K562 (cell line): ENCODE data around the gene IFNGR2. TPM values are rescaled to one million over a fixed set of nuclear protein-coding genes. Genes with fewer than 3 reads are reported as not detected.
A peak's percentile ranks its signal among the peaks of the same experiment; 100 is the strongest.

Experiments
- ATF4 ChIP-seq: fragments of 450-650 bp; formaldehyde crosslinking; IDR thresholded peaks from 2 replicates; pipeline ENCODE4 v1.4.0; 2022; ENCODE audit warnings: mild to moderate bottlenecking, moderate library complexity
- CXXC5 ChIP-seq: fragments of 250-450 bp; sonication (Bioruptor Pico); IDR thresholded peaks from 2 replicates; pipeline ENCODE4 v1.8.0; 2022; ENCODE audit warnings: inconsistent platforms, mild to moderate bottlenecking, moderate library complexity
- EGR1 ChIP-seq: fragments of 450-650 bp; conservative IDR thresholded peaks from 2 replicates; pipeline ENCODE4 v1.6.1; 2017; ENCODE audit warnings: mild to moderate bottlenecking
- ELF1 ChIP-seq: fragments of 200-800 bp; sonication (Bioruptor generic); IDR thresholded peaks from 2 replicates; pipeline ENCODE4 v1.6.1; 2016; ENCODE audit warnings: missing genetic modification characterization, missing compliant biosample characterization
- ETV1 ChIP-seq: fragments of 450-650 bp; conservative IDR thresholded peaks from 2 replicates; pipeline ENCODE4 v1.6.1; 2016; ENCODE audit warnings: missing genetic modification characterization, control low read depth, low read depth, missing compliant biosample characterization
- ETV5 ChIP-seq: sonication (generic); formaldehyde crosslinking; IDR thresholded peaks from 2 replicates; pipeline ENCODE4 v1.4.0; 2020; ENCODE audit warnings: low read depth, mild to moderate bottlenecking, missing genetic modification reagents
- FOS ChIP-seq: IDR thresholded peaks from 3 replicates; pipeline ENCODE4 v1.6.1; 2011; ENCODE audit not compliant: insufficient read length; ENCODE audit errors: extremely low read depth
- HDAC2 ChIP-seq: fragments of 450-650 bp; IDR thresholded peaks from 2 replicates; pipeline ENCODE4 v1.6.1; 2016; ENCODE audit warnings: mild to moderate bottlenecking
- HMBOX1 ChIP-seq: sonication (generic); IDR thresholded peaks from 2 replicates; pipeline ENCODE4 v1.6.1; 2016
- HNRNPH1 ChIP-seq: fragments of 200-400 bp; formaldehyde crosslinking; optimal IDR thresholded peaks from 2 replicates; pipeline ENCODE3; 2017; ENCODE audit warnings: low read depth, mild to moderate bottlenecking, low read length, moderate library complexity
- PRMT5 ChIP-seq: sonication (generic); formaldehyde crosslinking; IDR thresholded peaks from 2 replicates; pipeline ENCODE4 v1.5.0; 2020; ENCODE audit warnings: missing genetic modification reagents
- RCOR1 ChIP-seq, 2 experiments: IDR thresholded peaks; 2 replicates each; pipeline ENCODE4 v1.6.1; 2012; ENCODE audit warnings: low read depth in 2 of 2, low read length in 2 of 2, borderline replicate concordance in 1 of 2, improper control_type of control experiment in 1 of 2
- SMARCC2 ChIP-seq: fragments of 450-650 bp; IDR thresholded peaks from 2 replicates; pipeline ENCODE4 v1.6.1; 2017; ENCODE audit warnings: antibody characterized with exemption, moderate library complexity, mild to moderate bottlenecking, low read depth
- SMARCE1 ChIP-seq: fragments of 450-650 bp; IDR thresholded peaks from 2 replicates; pipeline ENCODE4 v1.7.1; 2016; ENCODE audit warnings: mild to moderate bottlenecking
- THRB ChIP-seq: fragments of 450-650 bp; formaldehyde crosslinking; conservative IDR thresholded peaks from 2 replicates; pipeline ENCODE4 v1.4.0; 2022; ENCODE audit warnings: mild to moderate bottlenecking, missing genetic modification characterization
- ZFP36 ChIP-seq: fragments of 150-350 bp; IDR thresholded peaks from 2 replicates; pipeline ENCODE4 v1.6.1; 2018; ENCODE audit warnings: low read length, low read depth; ENCODE audit not compliant: partially characterized antibody
- ZNF263 ChIP-seq: sonication (generic); formaldehyde crosslinking; IDR thresholded peaks from 2 replicates; pipeline ENCODE4 v1.8.0; 2022; ENCODE audit warnings: mild to moderate bottlenecking, missing genetic modification reagents, borderline replicate concordance
- ZNF431 ChIP-seq: sonication (generic); formaldehyde crosslinking; IDR thresholded peaks from 2 replicates; pipeline ENCODE4 v1.8.0; 2022; ENCODE audit warnings: mild to moderate bottlenecking, missing genetic modification reagents
- polyA plus RNA-seq, 8 experiments: library from polyadenylated mRNA; depleted of rRNA in 4 of 8; stranded (reverse) in 5 of 8; unstranded in 3 of 8; fragments of >200 nt; fragmentation: Nextera tagmentation in 2 of 8; fragmentation: Illumina TruSeq in 1 of 8; extraction: Ambion mirVana in 2 of 8; extraction: Trizol in 1 of 8; gene quantifications; 2 replicates each; pipeline versions ENCODE4 v1.2.1 to v1.2.3, GENCODE V29; 2011 to 2014; ENCODE audit warnings: inconsistent platforms in 1 of 8, missing spikeins in 1 of 8
- total RNA-seq, 7 experiments: library from RNA; depleted of rRNA in 6 of 7; stranded (reverse); fragments of >200 nt in 6 of 7; fragmentation: Illumina TruSeq in 2 of 7; extraction: Trizol in 2 of 7; gene quantifications; 2 replicates each; pipeline versions ENCODE4 v1.2.1 to v1.2.3, GENCODE V29; 2011 to 2021; ENCODE audit warnings: low replicate concordance in 1 of 7
- TF ChIP-seq, protein P1 (sequence below): fragments of 450-650 bp; IDR thresholded peaks from 2 replicates; pipeline ENCODE4 v1.6.1; 2017; ENCODE audit warnings: antibody characterized with exemption, mild to moderate bottlenecking
- TF ChIP-seq, protein P2 (sequence below): fragments of 200-800 bp; sonication (Bioruptor generic); IDR thresholded peaks from 2 replicates; pipeline ENCODE4 v1.6.1; 2017; ENCODE audit warnings: missing genetic modification characterization, missing compliant biosample characterization

The IFNGR2 gene
- total and polyA plus RNA-seq, 9 of the 15 experiments (the other 6 are each of a cell fraction or from before 2014, with no cell fraction given) = 6.7 to 58.0 (median 28.5) TPM

- 0 out of 2 replicates have a peak, but pooled peaks have one; percentile 18 for TF ChIP-seq ELF1 (tag)
- no peak for TF ChIP-seq PRMT5 (CRISPR knock-in tag)
- TF ChIP-seq ETV1 (tag) = peak; percentile 17; the same call in 1 of the 2 replicates
- TF ChIP-seq, protein P1, sequence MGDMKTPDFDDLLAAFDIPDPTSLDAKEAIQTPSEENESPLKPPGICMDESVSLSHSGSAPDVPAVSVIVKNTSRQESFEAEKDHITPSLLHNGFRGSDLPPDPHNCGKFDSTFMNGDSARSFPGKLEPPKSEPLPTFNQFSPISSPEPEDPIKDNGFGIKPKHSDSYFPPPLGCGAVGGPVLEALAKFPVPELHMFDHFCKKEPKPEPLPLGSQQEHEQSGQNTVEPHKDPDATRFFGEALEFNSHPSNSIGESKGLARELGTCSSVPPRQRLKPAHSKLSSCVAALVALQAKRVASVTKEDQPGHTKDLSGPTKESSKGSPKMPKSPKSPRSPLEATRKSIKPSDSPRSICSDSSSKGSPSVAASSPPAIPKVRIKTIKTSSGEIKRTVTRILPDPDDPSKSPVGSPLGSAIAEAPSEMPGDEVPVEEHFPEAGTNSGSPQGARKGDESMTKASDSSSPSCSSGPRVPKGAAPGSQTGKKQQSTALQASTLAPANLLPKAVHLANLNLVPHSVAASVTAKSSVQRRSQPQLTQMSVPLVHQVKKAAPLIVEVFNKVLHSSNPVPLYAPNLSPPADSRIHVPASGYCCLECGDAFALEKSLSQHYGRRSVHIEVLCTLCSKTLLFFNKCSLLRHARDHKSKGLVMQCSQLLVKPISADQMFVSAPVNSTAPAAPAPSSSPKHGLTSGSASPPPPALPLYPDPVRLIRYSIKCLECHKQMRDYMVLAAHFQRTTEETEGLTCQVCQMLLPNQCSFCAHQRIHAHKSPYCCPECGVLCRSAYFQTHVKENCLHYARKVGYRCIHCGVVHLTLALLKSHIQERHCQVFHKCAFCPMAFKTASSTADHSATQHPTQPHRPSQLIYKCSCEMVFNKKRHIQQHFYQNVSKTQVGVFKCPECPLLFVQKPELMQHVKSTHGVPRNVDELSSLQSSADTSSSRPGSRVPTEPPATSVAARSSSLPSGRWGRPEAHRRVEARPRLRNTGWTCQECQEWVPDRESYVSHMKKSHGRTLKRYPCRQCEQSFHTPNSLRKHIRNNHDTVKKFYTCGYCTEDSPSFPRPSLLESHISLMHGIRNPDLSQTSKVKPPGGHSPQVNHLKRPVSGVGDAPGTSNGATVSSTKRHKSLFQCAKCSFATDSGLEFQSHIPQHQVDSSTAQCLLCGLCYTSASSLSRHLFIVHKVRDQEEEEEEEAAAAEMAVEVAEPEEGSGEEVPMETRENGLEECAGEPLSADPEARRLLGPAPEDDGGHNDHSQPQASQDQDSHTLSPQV = peak; percentile 48; the same call in 1 of the 2 replicates
- TF ChIP-seq FOS = peak; percentile 67
- peak; percentile 40; the same call in 1 of the 2 replicates for TF ChIP-seq HMBOX1
- peak; percentile 93 for TF ChIP-seq EGR1
- no peak for TF ChIP-seq HNRNPH1
- peak; percentile 68 for TF ChIP-seq ZFP36
- peak; percentile 53; the same call in 1 of the 2 replicates for TF ChIP-seq ZNF263
- peak; percentile 55; the same call in 1 of the 2 replicates for TF ChIP-seq SMARCC2
- TF ChIP-seq RCOR1 (IDR thresholded peaks at IDR 0.05; ENCODE audit: borderline replicate concordance in 1 of 2, low read depth in 2 of 2, low read length in 2 of 2) = peak in 1 of 2 experiments; percentile 47; a peak in 1 of 4 replicates
- peak; percentile 23; the same call in 1 of the 2 replicates for TF ChIP-seq HDAC2
- TF ChIP-seq, protein P2, sequence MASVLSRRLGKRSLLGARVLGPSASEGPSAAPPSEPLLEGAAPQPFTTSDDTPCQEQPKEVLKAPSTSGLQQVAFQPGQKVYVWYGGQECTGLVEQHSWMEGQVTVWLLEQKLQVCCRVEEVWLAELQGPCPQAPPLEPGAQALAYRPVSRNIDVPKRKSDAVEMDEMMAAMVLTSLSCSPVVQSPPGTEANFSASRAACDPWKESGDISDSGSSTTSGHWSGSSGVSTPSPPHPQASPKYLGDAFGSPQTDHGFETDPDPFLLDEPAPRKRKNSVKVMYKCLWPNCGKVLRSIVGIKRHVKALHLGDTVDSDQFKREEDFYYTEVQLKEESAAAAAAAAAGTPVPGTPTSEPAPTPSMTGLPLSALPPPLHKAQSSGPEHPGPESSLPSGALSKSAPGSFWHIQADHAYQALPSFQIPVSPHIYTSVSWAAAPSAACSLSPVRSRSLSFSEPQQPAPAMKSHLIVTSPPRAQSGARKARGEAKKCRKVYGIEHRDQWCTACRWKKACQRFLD (CRISPR knock-in tag) = peak; percentile 81
- TF ChIP-seq SMARCE1 = peak; percentile 84
- no peak for TF ChIP-seq ATF4
- no peak for TF ChIP-seq CXXC5 (CRISPR knock-in tag)
- 0 out of 2 replicates have a peak, but pooled peaks have one; percentile 1 for TF ChIP-seq THRB
- peak; percentile 91 for TF ChIP-seq ETV5 (CRISPR knock-in tag)
- no peak for TF ChIP-seq ZNF431 (CRISPR knock-in tag)
Measured at GRCh38 chr21:33380483-33380998, 22.7 kb upstream of the IFNGR2 start (continued).
